G401.6 (cell line): Measurements from ENCODE around the gene INPP5D.

Source experiments
- FAIRE-seq: peaks from 2 replicates; lab custom pipeline; 2012; peaks lifted over from hg19 to GRCh38; lab: Jason Lieb, UNC

INPP5D gene

DNA sequence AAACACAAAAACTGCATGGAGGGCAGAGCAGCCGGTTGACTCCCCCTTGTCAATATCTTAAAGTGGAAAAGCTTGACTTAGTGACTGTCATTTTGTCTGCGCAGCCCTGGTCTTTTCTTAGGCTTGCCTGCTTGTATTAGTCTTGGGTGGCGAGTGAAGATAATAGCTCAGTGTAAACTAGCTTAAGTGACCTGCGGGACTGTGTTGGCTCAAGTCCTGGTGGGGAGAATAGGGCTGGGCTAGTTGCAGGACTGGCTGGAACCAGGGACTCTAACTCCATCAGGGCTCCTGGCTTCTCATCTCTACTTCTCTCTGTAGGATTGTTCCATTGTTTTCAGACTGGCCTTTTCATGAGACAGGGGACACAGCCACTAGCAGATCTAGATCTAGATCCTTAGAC lies 183.2 kb downstream of the INPP5D start:
- FAIRE-seq: no peak

DNA sequence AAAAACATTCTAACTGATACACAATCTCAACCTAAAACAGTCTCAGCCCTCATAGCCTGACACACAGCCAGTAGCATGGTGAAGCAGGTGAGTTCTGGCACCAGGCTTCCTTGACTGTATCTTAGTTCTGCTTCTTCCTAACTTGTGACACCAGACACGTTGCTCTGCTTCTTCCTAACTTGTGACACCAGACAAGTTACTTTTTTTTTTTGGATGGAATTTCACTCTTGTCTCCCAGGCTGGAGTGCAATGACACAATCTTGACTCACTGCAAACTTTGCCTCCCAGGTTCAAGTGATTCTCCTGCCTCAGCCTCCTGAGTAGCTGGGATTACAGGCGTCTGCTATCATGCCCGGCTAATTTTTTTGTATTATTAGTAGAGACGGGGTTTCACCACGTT lies 184.7 kb downstream of the INPP5D start:
- no peak for FAIRE-seq

DNA sequence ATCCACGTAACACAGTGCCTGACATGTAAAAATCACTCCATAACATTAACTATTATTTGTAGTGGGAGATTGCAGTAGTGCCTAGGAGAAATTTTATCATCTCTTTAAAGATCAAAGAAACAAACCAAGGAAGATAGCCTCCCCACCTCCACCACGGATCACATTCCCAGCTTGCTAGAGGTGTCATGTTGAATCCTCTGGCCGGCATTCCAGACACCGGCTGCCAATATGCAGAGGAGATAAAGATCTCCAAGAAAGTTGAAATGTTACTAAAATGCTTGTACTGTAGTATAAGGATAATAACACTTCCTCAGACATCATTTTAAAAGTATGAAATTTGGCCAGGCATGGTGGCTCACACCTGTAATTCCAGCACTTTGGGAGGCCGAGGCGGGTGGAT lies 185.3 kb downstream of the INPP5D start:
- no peak for FAIRE-seq

DNA sequence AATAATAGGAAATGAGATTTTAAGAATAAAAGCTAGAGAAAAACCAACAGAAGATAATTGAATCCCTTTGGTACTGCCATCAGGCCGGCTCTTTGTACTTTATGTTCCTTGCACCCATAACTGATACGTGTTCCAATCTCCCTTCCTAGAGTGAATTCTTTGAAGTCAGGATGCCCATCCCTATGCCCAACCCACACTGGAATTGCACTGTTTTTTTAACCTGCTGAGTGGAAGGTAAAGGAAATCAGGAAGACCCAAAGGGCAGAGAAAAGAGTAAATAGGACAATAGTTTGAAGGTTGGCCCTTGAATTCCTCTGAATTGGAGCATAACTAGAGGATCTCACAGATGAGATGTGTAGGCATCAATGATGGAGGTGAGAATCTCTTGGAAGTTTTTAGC lies 187.0 kb downstream of the INPP5D start:
- no peak for FAIRE-seq

DNA sequence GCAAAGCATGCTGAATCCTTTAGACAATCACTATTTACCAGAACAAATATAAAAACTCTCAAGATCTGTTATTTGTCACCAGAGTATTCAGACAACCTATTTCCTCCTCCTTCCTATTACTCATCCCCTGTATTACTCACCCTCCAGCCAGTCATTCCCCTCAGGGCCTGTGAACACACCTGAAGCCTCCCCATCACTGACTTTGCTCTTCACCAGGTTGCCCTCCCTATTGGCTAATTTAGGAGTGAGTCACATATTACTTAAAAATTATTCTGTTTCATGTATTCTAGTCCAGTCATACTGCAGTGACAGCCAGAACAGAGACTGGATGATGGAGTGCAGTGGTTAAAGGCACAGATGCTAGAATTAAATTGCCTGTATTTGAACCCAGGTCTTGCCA lies 187.6 kb downstream of the INPP5D start:
- no peak for FAIRE-seq

DNA sequence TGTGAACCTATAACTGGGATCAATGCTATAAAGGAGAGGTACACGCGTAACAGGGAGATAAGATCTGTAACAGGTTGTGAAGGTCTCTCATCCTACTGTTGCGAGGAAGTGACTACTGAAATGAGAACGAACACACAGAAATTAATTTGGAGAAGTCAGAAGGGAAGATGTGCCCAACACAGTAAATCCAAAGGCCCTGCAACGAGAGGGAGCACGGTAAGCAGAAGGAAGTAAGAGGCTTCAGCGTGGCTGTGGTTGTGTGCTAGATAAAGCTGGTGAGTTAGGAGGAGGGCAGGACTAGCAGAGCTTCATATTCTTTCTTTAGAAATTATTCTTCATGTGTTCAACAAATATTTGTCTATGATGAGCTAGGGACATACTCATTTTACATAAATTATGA lies 188.9 kb downstream of the INPP5D start:
- FAIRE-seq: no peak

DNA sequence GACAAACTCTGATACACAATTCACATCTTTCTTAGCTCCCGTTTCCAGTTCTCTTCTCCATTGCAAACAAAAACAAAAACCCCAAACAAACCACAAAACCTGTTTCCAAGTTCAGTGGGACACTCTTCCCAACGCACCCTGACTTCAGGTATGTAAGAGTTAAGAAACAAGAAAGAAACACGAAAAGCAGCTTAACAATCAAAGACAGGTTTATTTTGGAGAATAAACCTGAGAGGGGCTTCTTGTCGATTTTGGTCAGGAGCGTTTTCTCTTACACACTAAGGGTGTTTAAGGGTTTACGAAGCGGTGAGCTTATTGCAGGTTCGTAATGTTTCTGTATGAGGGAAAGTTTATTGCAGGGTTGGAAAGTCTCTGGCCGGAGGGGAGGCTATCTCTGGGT lies 190.4 kb downstream of the INPP5D start:
- FAIRE-seq: no peak

DNA sequence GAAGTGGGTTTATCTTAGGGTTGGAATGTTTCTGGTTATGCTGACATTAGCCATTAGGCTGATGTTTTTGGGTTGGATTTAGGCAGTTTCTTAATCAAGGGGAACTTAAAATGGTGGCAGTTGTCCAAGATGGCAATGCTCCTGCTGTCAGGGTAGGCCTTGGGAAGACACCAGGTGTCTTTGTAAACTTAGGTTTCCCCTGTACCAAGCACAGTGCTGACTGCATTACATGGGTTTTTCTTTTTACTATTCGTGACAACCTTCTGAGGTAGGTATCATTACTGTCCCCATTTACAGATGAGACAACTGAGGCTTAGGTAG lies 190.8 kb downstream of the INPP5D start:
- FAIRE-seq: no peak

DNA sequence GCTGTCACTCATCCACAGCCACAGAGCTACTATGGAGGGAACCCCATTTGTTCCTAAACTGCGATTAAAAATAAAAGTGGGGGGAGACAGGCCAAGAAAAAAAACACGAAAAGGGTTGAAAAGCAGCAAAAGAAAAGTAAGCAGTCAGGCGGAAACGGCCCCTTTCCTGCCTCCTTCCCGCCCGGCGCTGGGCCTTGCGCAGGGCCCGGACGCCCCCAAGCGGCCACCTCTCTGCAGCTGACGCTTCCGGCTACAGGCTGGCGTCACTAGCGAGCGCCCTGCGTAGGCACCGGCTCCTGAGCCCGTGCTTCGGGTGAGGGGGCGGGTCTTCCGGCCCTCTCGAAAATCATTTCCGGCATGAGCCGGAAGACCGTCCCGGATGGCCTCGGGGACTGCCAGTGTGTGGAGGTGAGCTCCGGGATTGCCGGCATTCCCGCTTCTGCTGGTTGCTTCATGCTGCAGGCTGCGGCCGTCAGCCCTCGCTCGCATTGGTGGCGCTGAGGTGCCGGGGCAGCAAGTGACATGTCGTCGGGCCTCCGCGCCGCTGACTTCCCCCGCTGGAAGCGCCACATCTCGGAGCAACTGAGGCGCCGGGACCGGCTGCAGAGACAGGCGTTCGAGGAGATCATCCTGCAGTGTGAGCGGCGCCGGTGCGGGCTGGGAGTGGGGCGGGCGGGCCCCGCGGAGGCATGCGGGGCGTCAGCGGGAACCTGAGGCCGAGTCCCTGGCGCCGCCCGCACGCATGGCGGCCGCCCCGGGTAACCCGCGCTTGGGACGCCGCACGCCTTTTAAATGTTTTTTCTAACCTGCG lies 191.4 kb downstream of the INPP5D start, which contains the start of gene ATG16L1:
Gene ATG16L1 (plus strand): TSS at position 368 of the 811 bp plus-strand sequence. CDS start 155 bp downstream, at position 523.
- FAIRE-seq: peak; percentile 93

DNA sequence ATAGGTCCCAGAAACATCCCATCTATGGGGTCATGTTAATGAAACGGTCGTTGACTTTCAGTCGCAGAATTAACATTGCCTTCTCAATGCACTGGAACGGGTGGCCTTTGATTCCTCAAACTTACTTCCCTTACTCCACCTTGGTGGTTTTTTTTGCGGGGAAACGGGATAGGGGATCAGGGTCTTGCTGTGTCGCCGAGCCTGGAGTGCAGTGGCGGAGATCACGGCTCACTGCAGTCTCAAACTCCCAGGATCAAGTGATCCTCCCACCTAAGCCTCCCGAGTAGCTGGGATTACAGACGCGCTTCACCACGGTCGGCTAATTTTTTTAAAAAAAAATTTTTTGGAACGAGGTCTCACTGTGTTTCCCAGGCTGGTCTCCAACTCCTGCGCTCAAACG lies 192.1 kb downstream of the INPP5D start:
- FAIRE-seq: no peak

DNA sequence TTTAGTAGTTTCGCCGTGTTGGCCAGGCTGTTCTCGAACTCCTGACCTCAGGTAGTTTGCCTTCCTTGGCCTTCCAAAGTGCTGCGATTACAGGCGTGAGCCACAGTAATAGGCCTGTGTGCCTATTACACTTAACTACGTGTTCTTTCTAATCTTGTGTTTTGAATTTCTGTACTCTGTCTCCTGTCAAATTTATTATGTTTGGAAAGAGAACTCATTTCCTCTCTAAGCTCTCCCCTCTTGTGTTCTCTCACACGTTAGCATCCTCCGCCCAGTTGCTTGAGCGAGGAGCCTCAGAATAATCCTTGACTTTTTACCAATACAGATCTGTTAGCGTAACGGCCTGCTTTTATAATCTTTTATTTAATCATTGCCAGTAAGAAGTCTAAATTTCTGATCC lies 195.0 kb downstream of the INPP5D start:
- no peak for FAIRE-seq

DNA sequence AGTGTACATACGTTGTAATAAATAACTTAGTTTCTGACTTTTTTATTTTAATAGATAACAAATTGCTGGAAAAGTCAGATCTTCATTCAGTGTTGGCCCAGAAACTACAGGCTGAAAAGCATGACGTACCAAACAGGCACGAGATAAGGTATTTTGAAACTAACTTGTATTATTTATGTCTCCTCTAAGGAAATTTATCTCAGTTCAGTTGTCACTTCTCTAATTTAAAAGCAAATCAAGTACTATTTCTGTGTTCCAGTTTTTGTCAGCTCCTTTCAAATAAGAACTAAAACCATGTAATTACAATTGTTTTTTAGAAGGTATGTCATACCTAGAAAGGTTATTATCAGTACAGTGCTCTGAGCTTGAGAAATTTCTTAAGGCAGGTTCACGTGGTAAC lies 195.9 kb downstream of the INPP5D start:
- no peak for FAIRE-seq
